Prostate gland (tissue), 2 donors: ENCODE results near the gene TMEM192. TPM values are rescaled to one million over a fixed set of nuclear protein-coding genes. Genes with fewer than 3 reads are reported as not detected.
"Not testable (repeated sequence)": the region's sequence is repeated elsewhere in the genome, so short reads cannot be mapped to it uniquely, and the experiment has no call there.

Experiments
- DNase-seq: peaks from one replicate; pipeline ENCODE4 v3.0.0-alpha.2; 2019; ENCODE audit warnings: low spot score
- H3K27ac ChIP-seq, 2 donors: fragments of 200-600 bp; sonication (generic); 2 replicates each; pipeline ENCODE4 v1.5.1; 2017 to 2019
- H3K27me3 ChIP-seq: fragments of 200-600 bp; sonication (generic); replicated peaks from 2 replicates; pipeline ENCODE4 v1.5.1; 2019; ENCODE audit not compliant: insufficient read depth
- H3K36me3 ChIP-seq, 2 donors: fragments of 200-600 bp; sonication (generic); 1 replicate in 1 of 2; 2 replicates in 1 of 2; pipeline versions ENCODE4 v1.5.1 to v1.8.1; 2017 to 2019
- H3K4me1 ChIP-seq: fragments of 200-600 bp; sonication (generic); replicated peaks from 2 replicates; pipeline ENCODE4 v1.5.1; 2019
- H3K4me3 ChIP-seq, 2 donors: fragments of 200-600 bp; sonication (generic); 2 replicates each; pipeline ENCODE4 v1.5.1; 2017 to 2019
- H3K9me3 ChIP-seq: fragments of 200-600 bp; sonication (generic); 2 replicates; pipeline ENCODE4 v1.5.1; 2017
- POLR2A ChIP-seq: fragments of 450-650 bp; IDR thresholded peaks from one replicate; pipeline ENCODE4 v1.6.1; 2016; ENCODE audit warnings: antibody characterized with exemption, mild to moderate bottlenecking
- POLR2AphosphoS5 ChIP-seq: sonication (generic); formaldehyde crosslinking; IDR thresholded peaks from one replicate; pipeline ENCODE4 v1.6.1; 2017; ENCODE audit warnings: antibody characterized with exemption
- WGBS: methylation state at CpG from one replicate; pipeline ENCODE4 v1.1.5; 2018; 5-methylcytosine and 5-hydroxymethylcytosine counted together
- intact Hi-C: fragments of 100-400 bp; cut with DNase I; formaldehyde crosslinking; loops from one replicate; pipeline ENCODE4 v1.14.2; 2022
- total RNA-seq, 2 donors: library from RNA; depleted of rRNA; stranded (reverse); fragments of >200 nt; gene quantifications; one replicate each; pipeline ENCODE4 v1.1.0, GENCODE V29; 2016
- TF ChIP-seq, protein P1 (sequence below), 4 experiments: fragments of 200-600 bp in 2 of 4; fragments of 450-650 bp in 2 of 4; sonication (generic) in 2 of 4; IDR thresholded peaks; 1 replicate in 3 of 4; 2 replicates in 1 of 4; pipeline ENCODE4 v1.5.1; 2016 to 2019; ENCODE audit warnings: antibody characterized with exemption in 4 of 4, mild to moderate bottlenecking in 2 of 4, moderate library complexity in 2 of 4

TMEM192 gene
- total RNA-seq, 2 donors from 2014 or later = 22.3 to 43.3 TPM

DNA sequence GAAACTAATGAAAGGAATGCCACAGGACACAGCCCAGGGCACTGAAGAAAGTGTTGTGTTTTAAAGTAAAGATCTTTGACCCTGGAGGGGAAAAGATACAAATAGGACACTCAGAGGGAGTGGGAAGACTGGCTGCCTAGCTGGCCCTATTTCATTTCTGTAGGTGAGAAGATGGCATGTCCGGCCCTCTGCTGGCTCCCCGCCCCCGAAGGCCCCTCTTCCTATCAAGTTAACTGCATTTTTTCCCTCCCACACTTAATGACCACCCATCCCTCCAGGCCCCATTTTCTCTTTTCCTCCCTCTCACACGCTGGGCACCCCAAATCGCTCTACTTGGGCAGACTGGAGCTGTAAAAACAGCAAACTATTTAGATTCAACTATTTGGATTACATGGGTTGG, 64.5 kb downstream of the TMEM192 start:
- no peak overlapping the region for H3K4me3 ChIP-seq
- TF ChIP-seq POLR2AphosphoS5 (no peak), POLR2A (no peak)
- TF ChIP-seq, protein P1, sequence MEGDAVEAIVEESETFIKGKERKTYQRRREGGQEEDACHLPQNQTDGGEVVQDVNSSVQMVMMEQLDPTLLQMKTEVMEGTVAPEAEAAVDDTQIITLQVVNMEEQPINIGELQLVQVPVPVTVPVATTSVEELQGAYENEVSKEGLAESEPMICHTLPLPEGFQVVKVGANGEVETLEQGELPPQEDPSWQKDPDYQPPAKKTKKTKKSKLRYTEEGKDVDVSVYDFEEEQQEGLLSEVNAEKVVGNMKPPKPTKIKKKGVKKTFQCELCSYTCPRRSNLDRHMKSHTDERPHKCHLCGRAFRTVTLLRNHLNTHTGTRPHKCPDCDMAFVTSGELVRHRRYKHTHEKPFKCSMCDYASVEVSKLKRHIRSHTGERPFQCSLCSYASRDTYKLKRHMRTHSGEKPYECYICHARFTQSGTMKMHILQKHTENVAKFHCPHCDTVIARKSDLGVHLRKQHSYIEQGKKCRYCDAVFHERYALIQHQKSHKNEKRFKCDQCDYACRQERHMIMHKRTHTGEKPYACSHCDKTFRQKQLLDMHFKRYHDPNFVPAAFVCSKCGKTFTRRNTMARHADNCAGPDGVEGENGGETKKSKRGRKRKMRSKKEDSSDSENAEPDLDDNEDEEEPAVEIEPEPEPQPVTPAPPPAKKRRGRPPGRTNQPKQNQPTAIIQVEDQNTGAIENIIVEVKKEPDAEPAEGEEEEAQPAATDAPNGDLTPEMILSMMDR (IDR thresholded peaks at IDR 0.05) = no peak

DNA sequence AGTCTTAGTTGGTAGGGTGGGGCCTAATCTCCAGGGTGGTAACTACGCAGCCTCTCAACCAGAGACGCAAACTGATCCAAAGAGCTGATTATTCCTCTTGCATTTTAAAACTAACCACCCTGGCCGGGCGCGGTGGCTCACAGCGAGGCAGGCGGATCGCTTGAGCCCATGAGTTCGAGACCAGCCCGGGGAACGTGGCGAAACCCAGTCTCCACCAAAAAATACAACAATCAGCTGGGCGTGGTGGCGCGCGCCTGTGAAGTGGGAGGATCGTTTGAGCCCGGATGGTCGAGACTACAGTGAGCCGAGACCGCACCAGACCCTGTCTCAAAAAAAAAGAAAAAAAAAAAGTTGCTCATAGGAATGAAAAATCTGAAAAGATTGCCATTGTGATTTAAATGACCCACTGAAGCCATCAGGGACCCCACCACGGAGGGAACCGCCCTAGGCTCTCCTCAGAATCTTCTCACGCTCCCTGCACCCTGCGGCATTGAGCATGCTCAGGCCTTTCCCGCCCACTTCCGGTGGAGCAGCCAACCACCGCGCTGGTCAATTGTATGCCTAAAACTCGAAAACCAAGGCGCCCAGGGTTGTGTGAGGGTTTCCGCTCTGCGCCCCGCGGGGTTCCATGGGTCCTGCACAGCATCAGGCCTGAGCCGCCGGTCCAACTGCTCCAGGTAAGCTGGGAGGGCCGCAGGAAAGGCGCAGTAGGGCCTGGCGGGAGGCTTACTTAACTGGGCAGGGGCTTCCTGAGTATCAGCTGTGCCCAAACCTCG, 81.0 kb downstream of the TMEM192 start, which contains the start of gene TRIM60:
Gene TRIM60 (plus strand): TSS at position 564 of the 776 bp plus-strand sequence. CDS start 8,074 bp downstream, outside the sequence.
- intact Hi-C loops = no loop called here
- WGBS = 96% methylated on average over 41 of the region's 41 CpGs
- no peaks in the 10 kb centered on the region for H3K4me1 ChIP-seq
- TF ChIP-seq POLR2A (no peak), POLR2AphosphoS5 (no peak)
- TF ChIP-seq, protein P1 (IDR thresholded peaks at IDR 0.05) = no peak
- H3K27me3 ChIP-seq = no peaks in the 10 kb centered on the region
- no peak for DNase-seq
- no peaks in the 10 kb centered on the region for H3K36me3 ChIP-seq
- H3K27ac ChIP-seq = no peak within 1 kb of the TSS
- H3K9me3 ChIP-seq = no peaks in the 10 kb centered on the region
- no peak within 1 kb of the TSS for H3K4me3 ChIP-seq

More for the DNA sequence above, 64.5 kb downstream of the TMEM192 start:
- no peak for DNase-seq
- intact Hi-C loops = no loop called here
- 63% methylated on average over 5 of the region's 5 CpGs for WGBS
- Histone ChIP-seq H3K27ac (no peak overlapping the region), H3K9me3 (no peaks in the 10 kb centered on the region), H3K27me3 (no peaks in the 10 kb centered on the region), H3K4me1 (no peaks in the 10 kb centered on the region), H3K36me3 (no peaks in the 10 kb centered on the region)

DNA sequence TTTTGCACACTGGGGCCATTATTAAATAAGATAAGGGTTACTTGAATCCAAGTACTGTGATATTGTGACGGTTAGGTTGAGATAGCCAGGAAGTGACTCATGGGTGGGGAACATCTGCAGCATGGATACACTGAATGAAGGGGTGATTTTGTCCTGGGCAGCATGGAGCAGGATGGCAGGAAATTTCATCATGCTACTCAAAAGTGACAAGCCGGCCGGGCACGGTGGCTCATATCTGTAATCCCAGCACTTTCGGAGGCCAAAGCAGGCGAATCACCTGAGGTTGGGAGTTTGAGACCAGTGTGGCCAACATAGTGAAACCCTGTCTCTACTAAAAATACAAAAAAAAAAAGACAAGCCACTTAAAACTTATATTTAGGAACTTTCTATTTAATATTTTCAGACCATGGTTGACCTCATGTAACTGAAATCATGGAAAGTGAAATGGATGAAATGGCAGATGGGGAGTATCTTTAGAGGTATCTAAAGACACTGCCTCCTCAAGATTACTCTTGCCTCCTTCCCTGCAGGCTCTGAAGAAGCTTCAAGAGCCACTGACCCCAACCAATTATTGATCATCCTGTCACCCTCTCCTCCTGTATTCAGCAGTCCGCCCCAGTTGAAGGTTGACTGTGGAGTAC, 84.8 kb downstream of the TMEM192 start:
- Histone ChIP-seq H3K4me1 (no peaks in the 10 kb centered on the region), H3K27me3 (no peaks in the 10 kb centered on the region), H3K27ac (no peak overlapping the region), H3K4me3 (no peak overlapping the region), H3K9me3 (no peaks in the 10 kb centered on the region), H3K36me3 (no peaks in the 10 kb centered on the region)
- intact Hi-C loops = no loop called here
- TF ChIP-seq, protein P1 (IDR thresholded peaks at IDR 0.05) = no peak
- TF ChIP-seq POLR2A (no peak), POLR2AphosphoS5 (no peak)
- 92% methylated on average over 7 of the region's 7 CpGs for WGBS
- no peak for DNase-seq

DNA sequence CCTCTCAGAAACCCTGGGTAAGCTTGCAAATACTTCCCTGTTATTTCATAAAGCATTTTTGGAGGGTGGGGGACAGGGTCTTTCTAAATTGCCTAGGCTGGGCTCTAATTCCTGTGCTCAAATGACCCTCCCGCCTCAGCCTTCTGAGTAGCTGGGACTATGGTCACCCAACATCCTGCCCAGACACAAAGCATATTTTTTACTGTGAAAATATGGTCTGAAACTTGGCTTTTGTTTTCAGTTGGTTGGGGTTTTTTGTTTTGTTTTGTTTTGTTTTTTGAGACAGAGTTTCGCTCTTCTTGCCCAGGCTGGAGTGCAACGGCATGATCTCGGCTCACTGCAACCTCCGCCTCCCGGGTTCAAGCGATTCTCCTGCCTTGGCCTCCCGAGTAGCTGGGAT, 86.9 kb downstream of the TMEM192 start:
- H3K4me1 ChIP-seq, H3K27me3 ChIP-seq, H3K36me3 ChIP-seq, H3K9me3 ChIP-seq, H3K4me3 ChIP-seq, intact Hi-C loops, DNase-seq, H3K27ac ChIP-seq: not testable (repeated sequence)
- 95% methylated on average over 8 of the region's 8 CpGs for WGBS

Other genes with a start within 250 kb of the TMEM192 start
- 10 to 100 TPM in 1 of 2 donors, 1 to 10 TPM in 1; 1.4 to 13.1 TPM for gene APELA, start 235.7 kb downstream of the TMEM192 start, total RNA-seq
- 1 to 10 TPM in 1 of 2 donors, under 1 TPM in 1; 0.23 to 1.3 TPM for gene TRIM61, start 135.2 kb downstream of the TMEM192 start, total RNA-seq
- not detected for gene TRIM60, start 80.9 kb downstream of the TMEM192 start, total RNA-seq
- gene TRIM75, start 59.0 kb downstream of the TMEM192 start, total RNA-seq = under 1 TPM in 1 of 2 donors, not detected in 1; 0.40 TPM
- 10 to 100 TPM; 20.4 to 22.2 TPM for gene KLHL2, start 94.7 kb upstream of the TMEM192 start, total RNA-seq
- gene MSMO1, start 214.8 kb upstream of the TMEM192 start, total RNA-seq = 10 to 100 TPM; 45.0 to 76.9 TPM